Transverse colon (tissue), 4 donors: ENCODE measurements around the gene ATE1. TPM values are rescaled to one million over a fixed set of nuclear protein-coding genes. Genes with fewer than 3 reads are reported as not detected.
A peak's percentile ranks its signal among the peaks of the same experiment; 100 is the strongest.

Experiments
- DNase-seq: peaks from one replicate; pipeline ENCODE4 v3.0.0-alpha.2; 2019
- H3K27ac ChIP-seq, 4 donors: fragments of 200-600 bp; sonication (generic); 2 replicates each; pipeline ENCODE4 v1.5.1; 2016 to 2018; ENCODE audit warnings: inconsistent platforms in 4 of 4
- H3K27me3 ChIP-seq: fragments of 200-600 bp; sonication (generic); 2 replicates; pipeline ENCODE4 v1.5.1; 2017; ENCODE audit warnings: inconsistent platforms
- H3K36me3 ChIP-seq, 4 donors: fragments of 200-600 bp; sonication (generic); 2 replicates each; pipeline ENCODE4 v1.5.1; 2017 to 2019; ENCODE audit warnings: inconsistent platforms in 4 of 4
- H3K4me1 ChIP-seq, 4 donors: fragments of 200-600 bp; sonication (generic); 2 replicates each; pipeline ENCODE4 v1.5.1; 2017 to 2020; ENCODE audit warnings: inconsistent platforms in 4 of 4
- H3K4me3 ChIP-seq, 4 donors: fragments of 200-600 bp; sonication (generic); 1 replicate in 1 of 4; 2 replicates in 3 of 4; pipeline versions ENCODE4 v1.5.1 to v1.6.1; 2017 to 2019; ENCODE audit warnings: inconsistent platforms in 4 of 4
- H3K9me3 ChIP-seq, 2 donors: fragments of 200-600 bp; sonication (generic); 2 replicates each; pipeline ENCODE4 v1.5.1; 2017 to 2019; ENCODE audit warnings: inconsistent platforms in 2 of 2
- EP300 ChIP-seq: sonication (generic); formaldehyde crosslinking; IDR thresholded peaks from one replicate; pipeline ENCODE4 v1.6.1; 2017; ENCODE audit warnings: antibody characterized with exemption, low read depth
- POLR2A ChIP-seq: fragments of 450-650 bp; IDR thresholded peaks from one replicate; pipeline ENCODE4 v1.6.1; 2016; ENCODE audit warnings: antibody characterized with exemption, mild to moderate bottlenecking, moderate library complexity
- POLR2AphosphoS5 ChIP-seq, 3 donors: sonication (generic); formaldehyde crosslinking; IDR thresholded peaks; one replicate each; pipeline ENCODE4 v1.6.1; 2016; ENCODE audit warnings: antibody characterized with exemption in 3 of 3
- WGBS, 2 donors: methylation state at CpG; one replicate each; pipeline ENCODE4 v1.1.5; 2018; ENCODE audit warnings: low coverage in 1 of 2; 5-methylcytosine and 5-hydroxymethylcytosine counted together
- in situ Hi-C, 4 donors: fragments of 200-750 bp; cut with MboI; loops; one replicate each; pipeline versions ENCODE4 v1.15.0 to v1.15.1; 2017; ENCODE audit warnings: low sequenced_read_pairs in 3 of 4, low pct_ligation_motif_present in 1 of 4, low pct_unique_long_range_greater_than_20kb in 1 of 4
- intact Hi-C: fragments of 100-400 bp; cut with DNase I; formaldehyde crosslinking; loops from one replicate; pipeline ENCODE4 v1.15.1; 2023; ENCODE audit warnings: low total_unique reads
- total RNA-seq, 4 donors: library from RNA; depleted of rRNA; stranded (reverse); fragments of >200 nt; gene quantifications; one replicate each; pipeline ENCODE4 v1.1.0, GENCODE V29; 2016
- TF ChIP-seq, protein P1 (sequence below), 5 experiments: fragments of 200-600 bp in 3 of 5; fragments of 450-650 bp in 2 of 5; sonication (generic) in 3 of 5; IDR thresholded peaks; 1 replicate in 2 of 5; 2 replicates in 3 of 5; pipeline ENCODE4 v1.5.1; 2016 to 2017; ENCODE audit warnings: antibody characterized with exemption in 5 of 5, inconsistent platforms in 3 of 5, mild to moderate bottlenecking in 2 of 5, moderate library complexity in 1 of 5

Gene ATE1
- total RNA-seq, 4 donors from 2014 or later = 25.3 to 1,446 (median 31.4) TPM

DNA sequence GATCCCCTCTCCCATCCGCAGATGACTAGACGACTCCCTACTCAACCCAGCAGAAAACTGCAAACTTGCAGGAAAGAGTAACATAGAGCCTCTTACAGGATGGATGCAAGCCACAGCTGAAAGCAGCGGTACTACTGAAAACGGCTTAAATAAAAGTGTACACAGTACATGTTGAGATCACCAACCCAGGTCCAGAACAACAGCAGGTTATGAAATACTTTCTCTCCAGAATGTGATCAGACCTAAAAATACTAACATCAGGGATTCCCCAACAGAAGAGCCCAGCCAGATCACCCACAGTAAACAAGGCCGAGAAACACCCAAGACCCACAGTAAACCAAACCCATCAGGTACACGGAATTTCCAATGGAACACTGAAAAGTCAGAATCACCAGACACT is 13.2 kb downstream of the ATE1 start:
- no peak overlapping the region for H3K4me3 ChIP-seq
- peaks cover 0 to 8% (median 1%) of the 10 kb centered on the region in 4 donors for H3K4me1 ChIP-seq
- H3K27ac ChIP-seq = no peak overlapping the region
- H3K27me3 ChIP-seq = no peaks in the 10 kb centered on the region
- TF ChIP-seq POLR2AphosphoS5 (IDR thresholded peaks at IDR 0.05) (no peak), EP300 (no peak), POLR2A (no peak)
- TF ChIP-seq, protein P1, sequence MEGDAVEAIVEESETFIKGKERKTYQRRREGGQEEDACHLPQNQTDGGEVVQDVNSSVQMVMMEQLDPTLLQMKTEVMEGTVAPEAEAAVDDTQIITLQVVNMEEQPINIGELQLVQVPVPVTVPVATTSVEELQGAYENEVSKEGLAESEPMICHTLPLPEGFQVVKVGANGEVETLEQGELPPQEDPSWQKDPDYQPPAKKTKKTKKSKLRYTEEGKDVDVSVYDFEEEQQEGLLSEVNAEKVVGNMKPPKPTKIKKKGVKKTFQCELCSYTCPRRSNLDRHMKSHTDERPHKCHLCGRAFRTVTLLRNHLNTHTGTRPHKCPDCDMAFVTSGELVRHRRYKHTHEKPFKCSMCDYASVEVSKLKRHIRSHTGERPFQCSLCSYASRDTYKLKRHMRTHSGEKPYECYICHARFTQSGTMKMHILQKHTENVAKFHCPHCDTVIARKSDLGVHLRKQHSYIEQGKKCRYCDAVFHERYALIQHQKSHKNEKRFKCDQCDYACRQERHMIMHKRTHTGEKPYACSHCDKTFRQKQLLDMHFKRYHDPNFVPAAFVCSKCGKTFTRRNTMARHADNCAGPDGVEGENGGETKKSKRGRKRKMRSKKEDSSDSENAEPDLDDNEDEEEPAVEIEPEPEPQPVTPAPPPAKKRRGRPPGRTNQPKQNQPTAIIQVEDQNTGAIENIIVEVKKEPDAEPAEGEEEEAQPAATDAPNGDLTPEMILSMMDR (IDR thresholded peaks at IDR 0.05) = no peak
- no peak for DNase-seq
- in situ Hi-C loops (no loop called here), intact Hi-C loops (no loop called here)
- WGBS, 2 donors = 96 to 100% methylated on average over 6 of the region's 6 CpGs
- peaks cover 0 to 20% (median 7%) of the 10 kb centered on the region in 4 donors for H3K36me3 ChIP-seq
- no peaks in the 10 kb centered on the region for H3K9me3 ChIP-seq

DNA sequence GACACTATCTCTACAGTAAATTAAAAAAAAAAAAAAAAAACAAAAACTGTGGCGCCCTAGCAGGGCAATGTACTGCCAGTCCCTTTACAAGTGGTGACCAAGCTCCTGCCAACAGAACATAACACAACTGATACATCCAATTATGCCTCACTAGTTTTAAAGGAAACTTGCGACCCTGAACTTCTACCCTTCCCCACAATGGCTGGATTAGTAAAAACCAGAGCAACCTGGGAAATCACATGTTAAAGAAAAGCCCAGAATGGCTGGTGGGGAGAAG is 16.5 kb downstream of the ATE1 start:
- Histone ChIP-seq H3K4me1 (peaks cover 0 to 8% (median 1%) of the 10 kb centered on the region in 4 donors), H3K4me3 (no peak overlapping the region), H3K27me3 (no peaks in the 10 kb centered on the region), H3K27ac (no peak overlapping the region), H3K36me3 (peaks cover 0 to 16% (median 8%) of the 10 kb centered on the region in 4 donors), H3K9me3 (no peaks in the 10 kb centered on the region)
- in situ Hi-C loops (no loop called here), intact Hi-C loops (no loop called here)
- TF ChIP-seq POLR2AphosphoS5 (IDR thresholded peaks at IDR 0.05) (no peak), EP300 (no peak), POLR2A (no peak)
- TF ChIP-seq, protein P1 (IDR thresholded peaks at IDR 0.05) = no peak
- 89 to 90% methylated on average over 2 of the region's 2 CpGs for WGBS, 2 donors
- DNase-seq = no peak

- DNase-seq = no peak
- H3K4me3 ChIP-seq = no peak overlapping the region
- no peaks in the 10 kb centered on the region for H3K9me3 ChIP-seq
- peaks cover 0 to 16% (median 8%) of the 10 kb centered on the region in 4 donors for H3K36me3 ChIP-seq
- intact Hi-C loops (no loop called here), in situ Hi-C loops (no loop called here)
- no peaks in the 10 kb centered on the region for H3K27me3 ChIP-seq
- TF ChIP-seq POLR2A = no peak
- TF ChIP-seq EP300 = no peak
- TF ChIP-seq, protein P1 (IDR thresholded peaks at IDR 0.05) = no peak
- TF ChIP-seq POLR2AphosphoS5 (IDR thresholded peaks at IDR 0.05) = no peak
- H3K4me1 ChIP-seq = peaks cover 0 to 8% (median 1%) of the 10 kb centered on the region in 4 donors
- 50 to 56% methylated on average over 5 of the region's 5 CpGs for WGBS, 2 donors
- H3K27ac ChIP-seq = peak overlapping the region in 2 of 4 donors; percentile 27 to 28
Observed at GRCh38 chr10:121910673-121911420, 17.0 kb downstream of the ATE1 start.

DNA sequence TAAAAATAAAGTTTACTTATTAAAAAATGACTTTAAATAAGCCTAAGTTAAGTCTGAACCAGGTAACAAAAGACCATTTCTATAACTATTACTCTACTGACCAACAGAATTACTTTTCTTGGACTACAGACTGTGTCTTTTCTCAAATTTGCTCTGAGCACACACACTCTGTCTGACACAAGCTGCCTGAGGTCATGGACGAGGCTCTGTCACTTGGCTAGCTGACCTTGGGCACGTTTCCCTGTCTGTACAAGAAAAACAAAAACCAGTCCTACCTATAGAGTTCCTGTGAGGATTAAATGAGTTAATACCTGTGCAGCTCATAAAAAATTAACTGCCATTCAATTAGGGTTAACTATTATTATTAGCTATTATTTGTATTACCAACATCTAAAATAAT is 22.9 kb downstream of the ATE1 start:
- Histone ChIP-seq H3K4me3 (no peak overlapping the region), H3K4me1 (peaks cover 0 to 3% (median 0%) of the 10 kb centered on the region in 4 donors), H3K36me3 (peaks cover 0 to 15% (median 3%) of the 10 kb centered on the region in 4 donors), H3K27ac (no peak overlapping the region), H3K27me3 (no peaks in the 10 kb centered on the region), H3K9me3 (no peaks in the 10 kb centered on the region)
- 80 to 88% methylated on average over 1 to 2 of the region's 2 CpGs for WGBS, 2 donors
- TF ChIP-seq POLR2AphosphoS5 (IDR thresholded peaks at IDR 0.05) = no peak
- DNase-seq = no peak
- in situ Hi-C loops (no loop called here), intact Hi-C loops (no loop called here)
